ENCODE results near the gene TAB3.

Gene TAB3

DNA sequence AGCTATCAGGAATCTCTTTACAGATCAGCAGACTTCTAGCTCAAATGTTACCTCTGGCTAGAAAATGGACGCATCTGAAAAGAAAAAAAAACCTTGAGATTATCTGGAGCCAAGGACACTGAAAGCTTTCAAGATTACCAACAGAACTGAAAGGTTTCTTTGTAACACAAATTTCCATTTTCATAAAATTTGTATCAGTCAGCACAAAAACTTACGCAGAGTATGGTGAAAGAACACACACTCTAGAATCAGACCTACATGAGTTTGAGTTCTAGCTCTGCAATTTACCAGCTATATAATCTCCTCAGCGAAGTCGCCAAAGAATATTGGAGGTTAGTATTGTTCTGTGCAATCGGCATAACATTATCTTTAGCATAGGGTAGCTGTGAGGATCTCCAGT lies 1.8 kb downstream of the TAB3 start:
- no peak for DNase-seq (ENCODE audit: low read depth)

DNA sequence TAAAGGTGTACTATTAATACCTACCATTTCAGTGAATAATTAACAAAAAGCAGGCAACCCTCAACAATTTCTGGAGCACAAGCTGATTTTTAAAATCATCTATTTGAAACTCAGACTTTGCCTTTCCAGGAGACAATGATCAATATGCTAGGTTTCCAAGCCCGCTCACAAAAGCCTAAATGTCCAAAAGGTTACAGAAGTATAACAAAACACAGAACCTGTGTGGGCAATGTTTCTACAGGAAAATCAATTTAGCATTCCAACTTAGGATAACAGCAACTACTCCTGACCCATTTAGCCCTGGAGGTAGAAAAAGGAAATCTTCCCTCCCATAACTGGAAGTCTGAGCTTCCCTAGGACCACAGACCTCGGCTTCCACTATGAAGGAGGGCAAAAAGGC lies 3.9 kb downstream of the TAB3 start:
- DNase-seq (ENCODE audit: low read depth): no peak

DNA sequence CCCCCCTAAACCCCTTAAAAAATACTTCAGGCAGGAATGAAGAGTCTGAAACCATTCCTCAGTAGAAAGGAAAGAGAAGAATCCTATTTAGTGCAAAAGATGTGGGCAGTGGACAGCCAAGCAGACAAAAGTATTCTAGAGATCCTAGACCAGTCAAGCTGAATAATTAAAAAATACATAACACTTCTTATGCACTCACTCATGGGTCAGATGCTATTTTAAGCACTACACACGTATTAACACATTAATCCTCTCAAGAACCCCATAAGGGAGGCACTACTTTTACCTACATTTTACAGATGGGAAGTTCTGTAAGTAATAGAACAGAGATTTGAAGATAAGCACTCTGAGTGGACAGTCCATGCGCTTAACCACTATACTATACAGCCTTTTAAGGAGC lies 5.9 kb downstream of the TAB3 start:
- no peak for DNase-seq (ENCODE audit: low read depth)

DNA sequence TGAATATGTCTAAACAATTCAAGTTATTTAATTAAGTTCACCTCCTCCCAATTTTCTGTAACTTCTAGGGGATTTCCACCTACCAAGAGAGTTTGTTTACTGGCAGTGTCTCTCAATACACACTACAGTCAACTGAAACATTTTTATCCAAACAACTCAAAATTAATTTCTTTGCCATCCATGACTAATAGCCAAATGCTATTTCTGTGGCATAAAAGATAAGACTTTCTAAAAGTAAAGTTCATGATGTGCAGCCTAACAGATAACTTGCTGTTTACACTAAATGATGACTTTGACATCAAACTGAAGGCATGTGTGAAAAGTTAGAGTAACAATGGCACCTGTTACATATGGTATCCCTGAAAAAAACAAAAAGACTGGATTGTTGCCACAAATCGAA lies 7.3 kb downstream of the TAB3 start:
- no peak for DNase-seq (ENCODE audit: low read depth)

DNA sequence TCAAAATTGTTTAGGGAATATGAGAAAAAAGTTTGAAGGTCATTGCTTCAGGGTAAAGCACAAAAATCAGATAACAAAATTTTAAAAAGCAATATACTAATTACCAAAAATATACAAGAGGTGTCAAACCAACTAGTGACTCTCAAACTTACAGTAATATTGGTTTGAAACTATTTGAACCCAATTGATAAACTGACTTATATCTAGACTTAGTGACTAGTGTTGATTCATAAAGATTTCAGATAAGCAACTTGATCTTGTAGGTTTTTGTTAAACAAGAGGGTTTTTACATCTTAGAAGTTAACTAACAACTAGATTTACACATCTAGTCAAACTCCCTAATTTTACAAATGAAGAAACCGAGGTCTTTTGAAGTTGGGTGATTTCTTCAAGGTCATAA lies 7.7 kb downstream of the TAB3 start:
- no peak for DNase-seq (ENCODE audit: low read depth)

DNA sequence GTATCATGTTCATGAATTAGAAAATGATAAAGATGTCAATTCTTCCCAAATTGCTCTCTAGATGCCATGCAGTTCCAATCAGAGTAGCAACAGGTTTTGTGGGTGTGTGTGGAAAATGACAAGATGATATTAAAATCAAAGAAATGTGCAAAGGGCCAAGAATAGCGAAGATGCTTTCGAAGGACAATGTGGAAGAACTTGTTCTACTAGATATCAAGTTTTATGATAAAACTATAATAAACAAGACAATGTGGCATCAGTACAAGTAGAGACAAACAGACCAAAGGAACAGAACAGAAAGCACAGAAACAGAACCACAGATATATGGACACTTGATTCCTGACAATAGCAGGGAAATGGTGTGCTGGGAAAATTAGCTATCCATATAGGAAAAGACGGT lies 9.0 kb downstream of the TAB3 start:
- no peak for DNase-seq (ENCODE audit: low read depth)

DNA sequence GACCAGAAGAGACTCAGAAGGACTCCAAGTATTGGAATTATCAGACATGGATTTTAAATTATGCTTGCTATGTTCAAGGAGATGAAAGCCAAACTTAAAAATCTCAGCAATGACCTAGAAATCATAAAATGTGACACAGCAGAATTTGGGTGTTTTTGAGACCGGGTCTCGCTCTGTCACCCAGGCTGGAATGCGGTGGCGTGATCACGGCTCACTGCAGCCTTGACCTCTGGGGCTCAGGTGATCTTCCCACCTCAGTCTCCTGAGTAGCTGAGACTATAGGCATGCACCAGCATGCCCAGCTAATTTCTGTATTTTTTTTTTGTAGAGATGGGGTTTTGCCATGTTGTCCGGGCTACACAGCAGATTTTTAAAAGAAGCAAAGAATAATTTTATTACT lies 12.7 kb downstream of the TAB3 start:
- no peak for DNase-seq (ENCODE audit: low read depth)

DNA sequence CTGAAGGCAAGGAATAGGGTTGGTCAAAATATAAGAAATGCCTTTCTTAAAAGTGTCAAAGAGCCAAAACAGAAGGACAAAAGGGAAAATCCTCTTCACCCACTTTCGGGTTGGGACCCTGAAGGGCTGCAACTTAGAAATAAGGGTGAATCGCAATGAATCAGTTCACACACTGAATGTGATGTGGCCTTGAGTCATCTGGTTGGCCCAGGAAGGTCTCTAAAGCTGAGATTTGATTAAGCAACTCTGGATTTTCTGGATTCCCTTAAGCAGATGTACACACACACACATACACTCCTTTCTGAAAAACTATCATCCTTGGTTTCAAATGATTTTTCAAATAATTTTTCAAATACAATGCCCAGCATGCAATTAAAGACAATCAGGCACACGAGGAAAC lies 13.1 kb downstream of the TAB3 start:
- DNase-seq (ENCODE audit: low read depth): no peak

DNA sequence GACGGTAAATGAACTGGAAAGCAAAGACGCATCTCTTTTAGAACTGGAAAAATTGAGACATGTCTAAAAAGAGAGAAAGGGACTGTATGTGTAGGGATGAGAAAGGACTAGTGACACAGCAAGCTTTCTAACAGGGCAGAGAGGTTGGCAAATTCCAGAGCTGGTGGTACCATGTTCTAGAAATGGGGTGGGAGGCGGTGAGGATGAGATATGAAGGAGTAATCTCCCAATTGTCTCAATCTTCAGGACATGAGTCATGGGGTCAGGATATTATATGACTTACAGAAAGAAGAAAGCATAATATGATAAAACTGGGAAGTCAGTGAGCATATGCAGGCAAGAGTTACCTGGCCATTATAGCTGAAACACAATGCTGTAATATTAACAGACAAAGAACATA lies 14.2 kb downstream of the TAB3 start:
- no peak for DNase-seq (ENCODE audit: low read depth)

DNA sequence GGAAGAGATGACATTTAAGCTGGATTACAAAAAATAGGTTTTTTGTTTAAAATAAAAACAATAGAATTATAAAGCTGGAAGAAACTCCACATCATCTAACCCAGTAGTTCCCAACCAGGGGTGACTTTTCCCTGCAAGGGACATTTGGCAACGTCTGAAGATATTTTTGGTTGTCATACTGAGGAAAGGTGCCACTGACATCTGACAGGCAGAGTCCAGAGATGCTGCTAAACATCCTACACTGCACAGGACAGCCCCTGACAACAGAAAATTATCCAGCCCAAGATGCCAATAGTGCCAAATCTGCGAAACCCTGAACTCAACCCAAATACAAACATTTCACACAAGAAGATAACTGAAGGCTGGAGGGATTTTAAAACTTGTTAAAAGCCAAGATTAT lies 18.5 kb downstream of the TAB3 start:
- DNase-seq (ENCODE audit: low read depth): no peak

DNA sequence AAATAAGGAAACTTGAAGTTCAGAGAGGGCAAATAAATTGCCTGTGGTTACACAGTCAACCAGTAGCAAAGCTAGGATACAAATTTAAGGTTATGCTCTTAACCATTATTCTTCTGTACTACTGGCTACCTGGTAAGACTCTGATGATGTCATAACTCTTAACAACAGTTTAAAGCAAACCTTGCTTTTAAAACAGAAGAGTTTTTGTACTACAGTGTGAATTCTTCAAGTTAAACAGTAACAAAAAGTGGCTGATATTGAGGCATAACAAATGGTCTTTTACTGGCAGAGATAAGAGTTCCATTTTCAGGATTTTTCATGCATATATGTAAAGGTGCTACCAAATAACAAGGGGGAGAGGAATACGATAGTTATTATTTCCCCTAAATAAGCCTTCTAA lies 23.4 kb downstream of the TAB3 start:
- no peak for DNase-seq (ENCODE audit: low read depth)

DNA sequence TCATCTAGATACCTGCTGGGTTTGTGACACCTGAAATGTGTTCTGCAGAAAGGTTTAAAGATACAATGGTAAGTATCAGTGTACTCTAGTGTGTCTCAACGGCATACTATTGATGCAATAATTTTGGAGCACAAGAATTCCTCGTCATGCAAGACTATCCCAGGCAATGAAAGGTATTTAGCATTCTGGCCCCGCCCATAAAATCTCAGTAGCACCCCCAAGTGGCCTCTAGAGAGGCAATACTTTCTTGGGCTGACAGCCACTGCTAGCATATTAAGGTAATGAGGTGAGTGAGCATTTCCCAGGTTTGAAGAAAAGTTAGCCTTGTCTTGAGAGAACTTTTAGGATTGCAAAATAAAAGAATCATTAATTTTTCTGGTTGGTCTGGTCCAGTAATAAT lies 24.0 kb downstream of the TAB3 start:
- DNase-seq (ENCODE audit: low read depth): no peak

DNA sequence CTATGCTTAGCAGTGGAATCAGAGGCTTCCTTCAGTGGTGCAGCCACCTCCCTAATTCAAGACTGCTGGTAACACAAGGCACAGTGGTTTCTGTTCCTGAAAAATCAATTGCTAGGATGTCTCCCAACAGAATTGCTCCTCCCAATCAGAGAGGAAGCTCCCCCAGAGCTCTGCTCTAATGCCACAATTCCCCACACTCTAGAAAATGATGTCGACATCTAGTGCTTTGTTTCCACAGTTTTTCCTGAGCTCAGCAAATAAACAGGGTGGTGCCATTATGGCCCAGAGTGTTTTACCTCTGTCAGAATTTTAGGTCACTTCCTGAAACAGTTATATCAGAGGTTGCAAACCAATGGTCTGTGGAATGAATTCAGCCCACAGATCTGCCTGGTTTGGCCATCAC lies 24.7 kb downstream of the TAB3 start:
- no peak for DNase-seq (ENCODE audit: low read depth)

DNA sequence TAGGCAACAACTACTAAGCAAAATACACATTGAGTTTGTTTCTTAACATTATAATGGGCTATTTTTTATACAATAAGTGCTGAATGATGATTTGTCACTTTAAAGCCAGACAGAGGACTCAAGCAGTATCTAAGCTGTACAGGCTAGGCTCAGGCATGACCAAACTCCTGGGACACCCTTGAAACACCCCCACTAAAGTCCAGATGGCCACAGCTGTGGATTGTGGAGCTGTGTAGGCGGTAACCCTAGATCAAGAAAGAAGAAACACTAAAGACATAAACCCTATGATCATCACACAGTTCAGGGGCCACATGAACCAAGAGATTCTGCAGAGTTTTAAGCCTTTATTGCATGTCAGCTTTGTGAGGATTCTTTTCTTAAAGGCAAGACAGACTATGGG lies 25.1 kb downstream of the TAB3 start:
- no peak for DNase-seq (ENCODE audit: low read depth)

DNA sequence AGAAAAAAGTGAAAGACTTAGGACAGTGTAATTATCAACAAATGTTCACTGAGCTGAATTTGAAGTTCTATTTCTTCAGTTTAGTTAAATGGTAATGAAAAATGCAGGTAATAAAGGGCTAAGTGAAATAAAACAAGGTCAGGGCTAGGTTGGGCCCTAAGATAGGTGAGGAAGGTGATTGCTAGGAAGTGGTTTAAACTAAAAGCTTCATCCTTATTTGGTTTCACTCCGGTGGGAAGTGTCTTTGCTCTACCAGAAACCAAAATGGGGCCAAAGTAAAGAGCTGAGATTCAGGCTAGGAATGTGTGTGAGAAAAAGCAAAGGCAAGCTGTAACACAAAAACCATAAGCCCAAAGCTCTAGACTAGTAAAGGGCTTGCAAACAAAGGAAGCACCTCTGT lies 31.0 kb downstream of the TAB3 start:
- DNase-seq (ENCODE audit: low read depth): no peak

DNA sequence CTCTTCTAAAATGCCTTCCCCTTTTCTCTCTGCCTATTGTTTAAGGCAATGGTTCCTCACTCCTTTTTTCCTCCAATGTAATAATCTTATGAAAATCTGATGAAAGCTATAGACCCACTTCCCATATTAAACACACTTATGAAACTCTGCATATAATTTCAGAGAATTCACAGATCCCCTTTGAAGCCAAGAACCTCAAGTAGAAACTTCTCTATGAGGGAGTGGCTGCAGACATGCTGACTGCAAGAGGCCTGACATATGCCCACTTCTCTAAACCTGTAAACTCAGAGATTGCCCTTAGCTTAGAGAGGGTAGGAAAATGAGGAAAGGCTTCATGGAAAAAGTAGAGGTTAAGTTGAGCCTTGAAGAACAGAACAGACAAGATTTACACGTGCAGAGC lies 37.6 kb downstream of the TAB3 start:
- no peak for DNase-seq (ENCODE audit: low read depth)

DNA sequence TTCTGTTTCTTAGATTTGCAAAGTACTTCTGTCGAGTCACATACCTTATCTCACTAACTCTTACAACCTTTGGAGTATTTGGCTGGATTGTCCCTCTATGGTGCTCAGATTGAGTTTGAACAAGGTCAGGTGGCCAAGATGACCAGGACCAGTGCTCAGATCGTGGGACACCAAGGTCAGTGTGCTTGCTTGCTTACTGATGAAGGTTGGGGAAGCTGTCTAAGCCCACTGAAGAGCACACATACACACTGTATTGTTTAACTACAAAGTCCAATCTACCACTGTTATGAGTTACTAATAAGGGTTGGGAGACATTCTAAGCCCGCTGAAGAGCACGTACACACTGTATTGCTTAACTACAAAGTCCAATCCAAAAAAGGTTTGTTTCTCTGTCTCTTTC lies 53.7 kb downstream of the TAB3 start:
- no peak for DNase-seq (ENCODE audit: low read depth)

DNA sequence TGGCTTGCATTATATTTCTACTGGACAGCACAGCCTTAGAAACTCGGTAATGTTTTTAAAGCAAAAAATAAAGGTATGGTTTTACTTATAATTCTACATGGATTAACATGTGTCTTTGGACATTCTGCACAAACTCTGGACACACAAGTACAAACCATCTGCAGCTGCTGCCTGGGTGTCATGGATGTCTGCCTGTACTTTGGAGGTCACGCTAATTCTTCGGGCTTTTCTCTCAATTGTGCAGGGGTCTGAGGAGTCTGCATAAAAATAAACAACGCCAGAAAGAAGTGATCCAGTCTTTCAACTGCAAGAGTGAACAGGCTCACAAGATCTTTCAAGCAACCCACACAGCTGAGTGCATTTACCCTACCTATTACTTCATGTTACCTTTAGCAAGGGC lies 55.2 kb downstream of the TAB3 start:
- no peak for DNase-seq (ENCODE audit: low read depth)

DNA sequence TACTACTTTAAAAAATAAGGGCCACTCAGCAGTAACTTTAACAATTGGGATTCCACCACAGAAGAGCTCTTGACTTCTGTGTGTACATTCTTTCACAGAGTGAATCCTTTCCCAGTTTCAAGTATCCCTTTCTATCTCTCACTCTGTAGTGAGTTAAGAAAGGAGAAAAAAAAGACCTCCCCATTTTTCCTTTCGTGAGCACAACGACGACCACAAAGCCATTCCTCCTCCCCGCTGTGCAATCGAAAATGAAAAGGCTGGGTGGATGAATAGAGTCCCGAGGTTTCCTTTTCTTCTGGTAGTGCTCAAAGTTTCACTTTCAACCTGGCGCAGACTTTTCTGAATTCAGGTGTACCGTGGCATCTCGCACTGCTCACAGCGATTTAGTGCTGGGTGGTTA lies 58.0 kb downstream of the TAB3 start:
- no peak for DNase-seq (ENCODE audit: low read depth)

DNA sequence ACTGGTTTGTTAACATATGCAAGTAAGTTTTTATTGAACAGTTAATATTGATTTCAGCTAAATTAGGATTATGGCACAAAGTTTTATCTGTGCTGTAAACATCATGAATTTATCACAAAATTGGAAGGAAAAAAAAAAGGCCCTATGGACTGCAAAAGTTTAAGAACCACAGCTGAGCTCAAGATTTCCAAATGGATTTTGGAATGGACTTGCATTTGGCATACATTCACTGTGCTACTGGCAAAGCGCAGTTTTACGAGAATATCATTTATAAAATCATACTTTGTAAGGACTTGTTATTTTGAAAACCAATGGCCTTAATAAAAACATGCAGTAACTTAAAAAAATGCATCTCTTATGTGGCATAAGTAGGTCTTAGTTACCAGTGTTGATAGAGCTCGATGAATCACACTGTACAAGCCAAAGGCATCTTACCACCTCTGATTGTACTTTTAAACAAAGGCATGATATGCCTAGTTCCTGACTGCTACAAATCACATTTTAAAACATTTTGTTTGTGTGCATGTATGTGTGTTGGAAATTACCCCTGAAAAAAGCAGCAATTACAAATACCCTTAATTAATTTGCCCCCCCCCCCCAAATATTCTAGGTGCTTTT lies 58.6 kb downstream of the TAB3 start:
- no peak for DNase-seq (ENCODE audit: low read depth)

DNA sequence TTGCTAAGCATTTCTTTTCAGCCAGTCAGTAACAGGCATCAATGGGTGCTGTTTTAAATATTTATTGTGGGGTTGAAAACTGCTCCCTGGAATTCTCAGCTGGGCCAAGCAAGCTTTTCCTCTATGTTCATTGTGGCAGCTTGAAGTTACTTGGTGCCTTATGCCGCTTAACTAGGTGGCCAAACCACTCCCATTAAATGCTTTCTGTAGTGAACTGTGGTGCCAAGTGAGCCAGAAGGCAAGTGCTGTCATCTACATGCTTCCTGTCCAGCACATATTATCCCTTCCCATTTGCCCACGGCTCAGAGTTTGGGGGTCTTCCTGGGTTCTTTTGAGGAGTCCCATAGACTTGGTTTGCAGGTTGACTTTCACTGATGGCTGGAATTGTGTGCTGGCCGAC lies 64.8 kb downstream of the TAB3 start:
- DNase-seq (ENCODE audit: low read depth): no peak

DNA sequence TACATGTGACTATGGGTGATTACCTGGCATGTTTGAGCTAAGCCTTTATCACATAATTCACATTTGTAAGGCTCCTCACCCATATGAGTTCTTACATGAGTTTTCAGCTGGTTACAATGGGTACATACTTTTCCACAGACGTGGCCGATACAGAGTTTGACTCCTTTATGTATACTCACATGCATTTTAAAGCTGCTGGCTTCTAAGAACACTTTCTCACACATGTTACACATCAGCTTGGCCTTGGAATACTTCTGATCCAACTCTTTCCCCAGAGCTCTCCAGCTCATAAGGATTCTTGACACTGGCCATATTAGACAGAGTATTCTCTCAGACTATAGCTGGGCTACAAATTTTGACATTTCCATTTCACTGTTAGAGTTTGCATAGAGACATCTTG lies 66.3 kb downstream of the TAB3 start:
- DNase-seq (ENCODE audit: low read depth): no peak

DNA sequence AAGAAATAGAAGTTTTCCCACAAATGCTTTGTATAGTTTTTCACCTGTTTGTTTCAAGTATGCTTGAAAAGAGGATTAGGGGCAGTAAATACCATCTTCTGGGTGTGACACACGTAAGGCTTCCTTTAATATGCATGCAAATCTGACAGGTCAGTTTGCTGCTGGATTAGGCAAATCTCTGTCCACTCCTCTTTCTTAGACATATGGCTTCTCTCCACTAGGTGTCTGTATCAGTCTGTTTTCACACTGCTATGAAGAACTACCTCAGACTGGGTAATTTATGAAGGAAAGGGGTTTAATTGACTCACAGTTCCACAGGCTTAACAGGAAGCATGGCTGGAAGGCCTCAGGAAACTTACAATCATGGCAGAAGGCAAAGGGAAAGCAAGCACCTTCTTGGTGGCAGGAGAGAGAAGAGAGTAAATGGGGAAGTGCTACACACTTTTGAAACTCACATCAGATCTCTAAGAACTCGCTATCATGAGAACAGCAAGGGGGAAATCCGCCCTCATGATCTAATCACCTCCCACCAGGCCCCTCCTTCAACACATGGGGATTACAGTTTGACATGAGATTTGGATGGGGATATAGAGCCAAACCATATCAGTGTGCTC lies 66.9 kb downstream of the TAB3 start:
- DNase-seq (ENCODE audit: low read depth): no peak

DNA sequence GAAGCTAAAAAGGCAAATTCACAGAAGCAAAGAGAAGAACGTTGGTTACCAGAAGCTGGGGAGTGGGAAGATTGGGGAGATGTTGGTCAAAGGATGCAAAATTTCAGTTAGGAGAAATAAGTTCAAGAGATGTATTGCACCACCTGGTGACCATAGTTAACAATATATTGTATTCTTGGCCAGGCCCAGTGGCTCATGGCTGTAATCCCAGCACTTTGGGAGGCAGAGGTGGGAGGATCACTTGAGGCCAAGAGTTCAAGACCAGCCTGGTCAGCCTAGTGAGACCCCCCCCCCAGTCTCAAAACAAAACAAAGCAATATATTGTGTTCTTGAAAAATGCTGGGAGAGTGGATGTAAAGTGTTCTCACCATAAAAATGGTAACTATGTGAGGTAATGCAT lies 67.9 kb downstream of the TAB3 start:
- no peak for DNase-seq (ENCODE audit: low read depth)

DNA sequence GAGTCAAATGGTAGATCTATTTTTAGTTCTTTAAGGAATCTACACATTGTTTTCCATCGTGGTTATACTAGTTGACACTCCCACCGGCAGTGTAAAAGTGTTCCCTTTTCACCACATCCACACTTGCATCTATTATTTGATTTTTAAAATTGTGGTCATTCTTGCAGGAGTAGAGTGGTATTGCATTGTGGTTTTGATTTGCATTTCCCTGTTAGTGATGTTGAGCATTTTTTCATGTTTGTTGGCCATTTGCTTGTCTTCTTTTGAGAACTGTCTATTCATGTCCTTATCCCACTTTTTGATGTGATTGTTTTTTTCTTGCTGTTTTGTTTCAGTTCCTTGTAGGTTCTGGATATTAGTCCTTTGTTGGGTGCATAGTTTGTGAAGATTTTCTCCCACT lies 70.0 kb downstream of the TAB3 start:
- DNase-seq (ENCODE audit: low read depth): no peak
